Jurkat, Clone E6-1 (cell line): ENCODE measurements around the gene FRG2B. TPM values are rescaled to one million over a fixed set of nuclear protein-coding genes. Genes with fewer than 3 reads are reported as not detected.
"Not testable (repeated sequence)": the region's sequence is repeated elsewhere in the genome, so short reads cannot be mapped to it uniquely, and the experiment has no call there.

ENCODE experiments used
- DNase-seq: peaks from one replicate; pipeline ENCODE4 v3.0.0-alpha.2; 2011; ENCODE audit warnings: low read depth, low spot score
- H3K4me3 ChIP-seq: 2 replicates; pipeline ENCODE4 v1.5.1; 2011; ENCODE audit warnings: mild to moderate bottlenecking, low read length, control low read depth, moderate library complexity
- polyA plus RNA-seq: library from polyadenylated mRNA; unstranded; fragments of >200 nt; gene quantifications from one replicate; pipeline ENCODE4 v1.2.1, GENCODE V29; 2012; ENCODE audit warnings: missing spikeins; ENCODE audit not compliant: insufficient read length, insufficient read depth

The FRG2B gene
- polyA plus RNA-seq = not detected

- not testable (repeated sequence) for DNase-seq, H3K4me3 ChIP-seq
Observed at GRCh38 chr10:133626695-133627094, at the start of gene FRG2B. Gene FRG2B (minus strand): TSS chr10:133626795. CDS start chr10:133626742, 53 bp downstream.

- H3K4me3 ChIP-seq, DNase-seq: not testable (repeated sequence)
Observed at GRCh38 chr10:133667446-133667845, 40.9 kb upstream of the FRG2B start.

GRCh38 chr10:133663544-133664160, 37.1 kb upstream of the FRG2B start:
- H3K4me3 ChIP-seq = not testable (repeated sequence)

GRCh38 chr10:133661122-133661521, 34.5 kb upstream of the FRG2B start:
- not testable (repeated sequence) for H3K4me3 ChIP-seq, DNase-seq

More at GRCh38 chr10:133663544-133664160, 37.1 kb upstream of the FRG2B start:
- DNase-seq = not testable (repeated sequence)

- DNase-seq, H3K4me3 ChIP-seq: not testable (repeated sequence)
Observed at GRCh38 chr10:133660516-133660915, 33.9 kb upstream of the FRG2B start.

GRCh38 chr10:133657276-133657675, 30.7 kb upstream of the FRG2B start:
- H3K4me3 ChIP-seq, DNase-seq: not testable (repeated sequence)

GRCh38 chr10:133648872-133649455, 22.4 kb upstream of the FRG2B start:
- not testable (repeated sequence) for H3K4me3 ChIP-seq, DNase-seq

GRCh38 chr10:133647075-133647748, 20.6 kb upstream of the FRG2B start:
- H3K4me3 ChIP-seq, DNase-seq: not testable (repeated sequence)

GRCh38 chr10:133637846-133638235, 11.2 kb upstream of the FRG2B start:
- not testable (repeated sequence) for DNase-seq

GRCh38 chr10:133637202-133637845, 10.7 kb upstream of the FRG2B start:
- not testable (repeated sequence) for DNase-seq, H3K4me3 ChIP-seq

More at GRCh38 chr10:133637846-133638235, 11.2 kb upstream of the FRG2B start:
- H3K4me3 ChIP-seq = peak overlapping the region; percentile 42

GRCh38 chr10:133630723-133631249, 4.2 kb upstream of the FRG2B start:
- H3K4me3 ChIP-seq, DNase-seq: not testable (repeated sequence)

- not testable (repeated sequence) for DNase-seq, H3K4me3 ChIP-seq
Observed at GRCh38 chr10:133622544-133622943, 4.1 kb downstream of the FRG2B start.

- H3K4me3 ChIP-seq = no peak overlapping the region
- DNase-seq = no peak
Observed at GRCh38 chr10:133618851-133619250, 7.7 kb downstream of the FRG2B start.

- no peak overlapping the region for H3K4me3 ChIP-seq
- DNase-seq = no peak
Observed at GRCh38 chr10:133617196-133617595, 9.4 kb downstream of the FRG2B start.

- no peak for DNase-seq
- H3K4me3 ChIP-seq = no peak overlapping the region
Observed at GRCh38 chr10:133616371-133617130, 10.0 kb downstream of the FRG2B start.

- DNase-seq = no peak
- H3K4me3 ChIP-seq = no peak overlapping the region
Observed at GRCh38 chr10:133614830-133615580, 11.6 kb downstream of the FRG2B start.

GRCh38 chr10:133613699-133614098, 12.9 kb downstream of the FRG2B start:
- H3K4me3 ChIP-seq = no peak overlapping the region
- DNase-seq = no peak

- H3K4me3 ChIP-seq = no peak overlapping the region
- no peak for DNase-seq
Observed at GRCh38 chr10:133611079-133611478, 15.5 kb downstream of the FRG2B start.
